ENCODE measurements around the gene SLC35F3.

Gene SLC35F3

DNA sequence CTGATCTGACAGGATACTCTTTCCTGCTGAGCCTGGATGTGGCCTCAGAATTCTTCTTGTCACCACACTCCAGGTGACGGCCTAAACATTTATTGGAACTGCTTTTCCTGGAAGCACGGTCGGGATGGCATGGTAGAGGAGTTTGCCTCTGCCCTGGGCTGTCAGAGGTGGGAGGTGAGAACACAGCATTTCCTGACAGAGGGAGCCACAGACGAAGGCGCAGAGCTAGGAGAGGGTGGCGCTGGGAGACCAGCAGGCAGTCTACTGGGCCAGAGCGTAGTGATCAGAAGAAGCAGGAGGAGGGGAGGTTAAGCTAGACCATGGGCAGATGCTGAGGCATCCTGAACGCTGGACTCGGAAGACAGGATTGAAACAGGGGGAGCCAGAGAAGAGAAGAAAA, 315.2 kb downstream of the SLC35F3 start:
- TF ChIP-seq, protein P1, sequence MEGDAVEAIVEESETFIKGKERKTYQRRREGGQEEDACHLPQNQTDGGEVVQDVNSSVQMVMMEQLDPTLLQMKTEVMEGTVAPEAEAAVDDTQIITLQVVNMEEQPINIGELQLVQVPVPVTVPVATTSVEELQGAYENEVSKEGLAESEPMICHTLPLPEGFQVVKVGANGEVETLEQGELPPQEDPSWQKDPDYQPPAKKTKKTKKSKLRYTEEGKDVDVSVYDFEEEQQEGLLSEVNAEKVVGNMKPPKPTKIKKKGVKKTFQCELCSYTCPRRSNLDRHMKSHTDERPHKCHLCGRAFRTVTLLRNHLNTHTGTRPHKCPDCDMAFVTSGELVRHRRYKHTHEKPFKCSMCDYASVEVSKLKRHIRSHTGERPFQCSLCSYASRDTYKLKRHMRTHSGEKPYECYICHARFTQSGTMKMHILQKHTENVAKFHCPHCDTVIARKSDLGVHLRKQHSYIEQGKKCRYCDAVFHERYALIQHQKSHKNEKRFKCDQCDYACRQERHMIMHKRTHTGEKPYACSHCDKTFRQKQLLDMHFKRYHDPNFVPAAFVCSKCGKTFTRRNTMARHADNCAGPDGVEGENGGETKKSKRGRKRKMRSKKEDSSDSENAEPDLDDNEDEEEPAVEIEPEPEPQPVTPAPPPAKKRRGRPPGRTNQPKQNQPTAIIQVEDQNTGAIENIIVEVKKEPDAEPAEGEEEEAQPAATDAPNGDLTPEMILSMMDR (IDR thresholded peaks at IDR 0.05; ENCODE audit: low read depth, low read length) = no peak
- no peak for DNase-seq (ENCODE audit: extremely low read depth, low read depth)

GRCh38 chr1:234221601-234222000, 317.1 kb downstream of the SLC35F3 start:
- TF ChIP-seq, protein P1 (IDR thresholded peaks at IDR 0.05; ENCODE audit: low read depth, low read length) = no peak
- no peak for DNase-seq (ENCODE audit: extremely low read depth, low read depth)

DNA sequence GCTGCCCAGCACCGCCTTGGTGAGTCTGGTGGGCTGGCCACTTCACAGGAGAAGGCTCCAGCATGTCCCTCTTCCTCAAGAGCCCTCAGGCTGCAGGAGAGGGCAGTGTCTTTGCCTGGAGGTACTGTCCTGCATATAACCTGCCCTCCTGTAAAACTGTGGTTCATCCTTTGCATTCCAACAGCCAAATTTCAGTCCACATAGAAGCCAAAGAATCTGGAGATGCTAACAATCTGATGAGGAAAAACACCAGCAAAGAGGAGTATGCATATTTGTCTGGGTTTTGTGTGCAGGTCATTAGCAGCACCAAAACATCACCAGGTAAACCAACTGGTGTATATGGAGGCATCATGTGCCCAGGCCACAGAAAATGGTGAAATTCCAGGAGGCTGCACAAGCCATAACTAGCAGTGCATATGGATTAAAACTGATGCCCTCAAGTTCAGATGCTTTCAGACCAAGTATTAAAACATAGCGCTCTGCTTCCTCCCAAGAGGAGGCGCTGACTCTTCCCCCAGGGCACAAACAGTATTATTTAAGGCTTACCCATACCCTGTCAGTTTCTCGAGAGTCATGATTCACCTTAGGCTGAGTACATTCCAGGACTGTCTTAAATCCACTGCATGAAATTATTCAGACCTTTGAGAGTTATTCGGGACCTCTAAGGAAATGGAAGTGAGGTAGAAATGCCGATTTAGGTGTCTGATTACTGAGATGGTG, 318.2 kb downstream of the SLC35F3 start:
- DNase-seq (ENCODE audit: extremely low read depth, low read depth) = no peak
- TF ChIP-seq, protein P1 (IDR thresholded peaks at IDR 0.05; ENCODE audit: low read depth, low read length) = no peak

- DNase-seq (ENCODE audit: extremely low read depth, low read depth) = no peak
- TF ChIP-seq, protein P1 (IDR thresholded peaks at IDR 0.05; ENCODE audit: low read depth, low read length) = no peak
Measured at GRCh38 chr1:234226113-234226818, 321.8 kb downstream of the SLC35F3 start.

DNA sequence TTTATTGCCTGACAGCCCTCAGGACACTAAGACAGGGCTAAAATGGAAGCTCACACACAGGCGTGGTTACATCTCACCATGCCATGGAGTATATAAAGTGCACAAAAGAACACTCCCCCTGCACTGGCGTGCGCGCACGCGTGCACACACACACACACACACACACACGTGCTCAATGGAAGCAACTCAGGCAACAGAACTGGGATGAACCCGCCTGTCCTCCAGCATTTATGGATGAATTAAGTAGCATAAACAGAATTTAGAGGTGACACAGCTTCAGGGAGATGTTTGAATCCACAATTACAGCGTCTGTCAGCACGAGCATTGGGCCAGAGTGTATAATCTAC, 322.3 kb downstream of the SLC35F3 start:
- TF ChIP-seq, protein P1 (IDR thresholded peaks at IDR 0.05; ENCODE audit: low read depth, low read length) = no peak
- no peak for DNase-seq (ENCODE audit: extremely low read depth, low read depth)

GRCh38 chr1:234229581-234230387, 325.3 kb downstream of the SLC35F3 start:
- TF ChIP-seq, protein P1 (IDR thresholded peaks at IDR 0.05; ENCODE audit: low read depth, low read length) = no peak
- no peak for DNase-seq (ENCODE audit: extremely low read depth, low read depth)
